HEK293 (cell line): Measurements from ENCODE around the gene FGD4.
A peak's percentile ranks its signal among the peaks of the same experiment; 100 is the strongest.
"Not testable (repeated sequence)": the region's sequence is repeated elsewhere in the genome, so short reads cannot be mapped to it uniquely, and the experiment has no call there.

Source experiments
- CTCF ChIA-PET: fragments of 350-600 bp; formaldehyde crosslinking; extraction: SDS; loops from one replicate; lab custom pipeline; 2021; ENCODE audit warnings: antibody characterized with exemption; lab: Yijun Ruan, JAX
- POLR2A ChIA-PET: fragments of 300-600 bp; formaldehyde crosslinking; extraction: SDS; loops from one replicate; lab custom pipeline; 2020; ENCODE audit warnings: antibody characterized with exemption, inconsistent platforms; lab: Yijun Ruan, JAX
- H3K27ac ChIP-seq: fragments of 200-500 bp; sonication (Bioruptor generic); 2 replicates; pipeline ENCODE4 v1.5.1; 2014; ENCODE audit warnings: low read depth, low read length, control low read depth, inconsistent platforms; ENCODE audit errors: extremely low read depth
- H3K36me3 ChIP-seq, 2 experiments: fragments of 200-500 bp in 1 of 2; sonication (Bioruptor generic) in 1 of 2; 1 replicate in 1 of 2; 2 replicates in 1 of 2; pipeline ENCODE4 v1.5.1; 2014 to 2017; ENCODE audit warnings: inconsistent platforms in 2 of 2, low read length in 2 of 2; ENCODE audit not compliant: control insufficient read depth in 2 of 2, insufficient read depth in 1 of 2
- H3K4me1 ChIP-seq: fragments of 200-500 bp; sonication (Bioruptor generic); 2 replicates; pipeline ENCODE4 v1.5.1; 2014; ENCODE audit warnings: mild to moderate bottlenecking, low read length, inconsistent platforms; ENCODE audit not compliant: control insufficient read depth, insufficient read depth
- H3K4me3 ChIP-seq: 2 replicates; pipeline ENCODE4 v1.5.1; 2011; ENCODE audit warnings: low read depth, mild to moderate bottlenecking, control low read depth, low read length, moderate library complexity
- H3K9me3 ChIP-seq: fragments of 200-500 bp; sonication (Bioruptor generic); 2 replicates; pipeline ENCODE4 v1.5.1; 2014; ENCODE audit warnings: low read depth, low read length, inconsistent platforms; ENCODE audit not compliant: control insufficient read depth, insufficient read depth
- GLIS1 ChIP-seq: fragments of 450-650 bp; formaldehyde crosslinking; IDR thresholded peaks from 2 replicates; pipeline ENCODE4 v1.5.1; 2016; ENCODE audit warnings: missing biosample characterization, missing genetic modification characterization
- HOXD13 ChIP-seq: sonication (generic); formaldehyde crosslinking; IDR thresholded peaks from 2 replicates; pipeline ENCODE4 v1.8.0; 2022; ENCODE audit warnings: missing genetic modification reagents, borderline replicate concordance
- KLF9 ChIP-seq: fragments of 450-650 bp; formaldehyde crosslinking; IDR thresholded peaks from 2 replicates; pipeline ENCODE4 v1.5.1; 2016; ENCODE audit warnings: missing biosample characterization, missing genetic modification characterization, low read depth
- REPIN1 ChIP-seq: fragments of 450-650 bp; formaldehyde crosslinking; IDR thresholded peaks from 2 replicates; pipeline ENCODE4 v1.5.1; 2017; ENCODE audit warnings: missing biosample characterization, missing genetic modification characterization, low read depth
- SCRT2 ChIP-seq: fragments of 450-650 bp; formaldehyde crosslinking; IDR thresholded peaks from 2 replicates; pipeline ENCODE4 v1.5.1; 2016; ENCODE audit warnings: missing biosample characterization, missing genetic modification characterization
- ZBTB1 ChIP-seq: fragments of 450-650 bp; formaldehyde crosslinking; IDR thresholded peaks from 2 replicates; pipeline ENCODE4 v1.5.1; 2016; ENCODE audit warnings: missing biosample characterization, missing genetic modification characterization
- ZBTB8A ChIP-seq: fragments of 450-650 bp; formaldehyde crosslinking; IDR thresholded peaks from 2 replicates; pipeline ENCODE4 v1.5.1; 2016; ENCODE audit warnings: missing biosample characterization, missing genetic modification characterization
- ZFHX2 ChIP-seq: fragments of 450-650 bp; formaldehyde crosslinking; conservative IDR thresholded peaks from 2 replicates; pipeline ENCODE4 v1.5.1; 2016; ENCODE audit warnings: missing biosample characterization, missing genetic modification characterization
- ZIC2 ChIP-seq: fragments of 450-650 bp; formaldehyde crosslinking; IDR thresholded peaks from 2 replicates; pipeline ENCODE4 v1.5.1; 2016; ENCODE audit warnings: missing biosample characterization, missing genetic modification characterization
- ZNF514 ChIP-seq: fragments of 450-650 bp; formaldehyde crosslinking; IDR thresholded peaks from 2 replicates; pipeline ENCODE4 v1.5.1; 2016; ENCODE audit warnings: missing biosample characterization, missing genetic modification characterization
- ZNF549 ChIP-seq: fragments of 450-650 bp; IDR thresholded peaks from 2 replicates; pipeline ENCODE4 v1.5.1; 2018; ENCODE audit warnings: missing biosample characterization, missing genetic modification characterization, mild to moderate bottlenecking, inconsistent platforms, moderate library complexity
- ZNF707 ChIP-seq: fragments of 450-650 bp; formaldehyde crosslinking; IDR thresholded peaks from 2 replicates; pipeline ENCODE4 v1.5.1; 2016; ENCODE audit warnings: missing biosample characterization, missing genetic modification characterization
- ZNF837 ChIP-seq: fragments of 450-650 bp; formaldehyde crosslinking; IDR thresholded peaks from 2 replicates; pipeline ENCODE4 v1.5.1; 2016; ENCODE audit warnings: missing biosample characterization, missing genetic modification characterization
- TF ChIP-seq, protein P1 (sequence below): IDR thresholded peaks from 2 replicates; pipeline ENCODE4 v1.6.1; 2011; ENCODE audit warnings: mild to moderate bottlenecking, low read depth, low read length, borderline replicate concordance
- TF ChIP-seq, protein P2 (sequence below): fragments of 450-650 bp; formaldehyde crosslinking; IDR thresholded peaks from 2 replicates; pipeline ENCODE4 v1.5.1; 2016; ENCODE audit warnings: missing biosample characterization, missing genetic modification characterization
- TF ChIP-seq, protein P3 (sequence below): fragments of 450-650 bp; formaldehyde crosslinking; IDR thresholded peaks from 2 replicates; pipeline ENCODE4 v1.5.1; 2016; ENCODE audit warnings: missing biosample characterization, missing genetic modification characterization, low read depth
- TF ChIP-seq, protein P4 (sequence below): fragments of 450-650 bp; formaldehyde crosslinking; IDR thresholded peaks from 2 replicates; pipeline ENCODE4 v1.5.1; 2016; ENCODE audit warnings: missing biosample characterization, missing genetic modification characterization
- TF ChIP-seq, protein P5 (sequence below): fragments of 450-650 bp; IDR thresholded peaks from 2 replicates; pipeline ENCODE4 v1.5.1; 2018; ENCODE audit warnings: missing biosample characterization, mild to moderate bottlenecking, missing genetic modification characterization

FGD4 gene

DNA sequence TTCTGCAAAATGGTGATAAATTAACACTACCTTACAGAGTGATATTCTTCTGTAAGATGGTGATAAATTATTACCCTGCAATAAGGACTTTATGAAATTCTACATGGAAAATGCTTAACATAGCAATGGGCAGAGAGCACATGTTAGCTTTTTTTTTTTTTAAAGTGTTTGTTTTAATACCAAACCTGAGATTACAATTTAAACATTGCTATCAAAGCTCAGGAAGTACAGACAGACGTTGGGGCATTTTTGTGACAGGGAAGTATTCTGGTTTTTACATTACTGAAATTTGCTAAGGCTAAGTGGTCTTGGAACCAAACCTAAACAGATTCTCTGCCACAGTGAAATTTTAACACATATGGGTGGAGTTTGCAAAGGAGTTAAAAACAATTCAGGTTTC lies 133.1 kb downstream of the FGD4 start:
- ChIA-PET CTCF (interaction anchor here (0.5 kb wide), 1 partner anchor 548 kb away, joined by 3 read pairs; no protein-coding TSS in a partner anchor), POLR2A (no interaction called here)
- Histone ChIP-seq H3K9me3 (no peaks in the 10 kb centered on the region), H3K4me3 (no peak overlapping the region), H3K4me1 (peaks cover 25% of the 10 kb centered on the region), H3K27ac (no peak overlapping the region), H3K36me3 (no peaks in the 10 kb centered on the region)
- TF ChIP-seq GLIS1 (tag by site-specific recombination) (no peak), ZNF707 (no peak), ZFHX2 (tag by site-specific recombination) (no peak), ZNF837 (tag by site-specific recombination) (no peak), HOXD13 (CRISPR knock-in tag) (no peak), SCRT2 (tag by site-specific recombination) (no peak), ZNF514 (tag by site-specific recombination) (no peak), KLF9 (tag by site-specific recombination) (no peak)
- TF ChIP-seq, protein P1, sequence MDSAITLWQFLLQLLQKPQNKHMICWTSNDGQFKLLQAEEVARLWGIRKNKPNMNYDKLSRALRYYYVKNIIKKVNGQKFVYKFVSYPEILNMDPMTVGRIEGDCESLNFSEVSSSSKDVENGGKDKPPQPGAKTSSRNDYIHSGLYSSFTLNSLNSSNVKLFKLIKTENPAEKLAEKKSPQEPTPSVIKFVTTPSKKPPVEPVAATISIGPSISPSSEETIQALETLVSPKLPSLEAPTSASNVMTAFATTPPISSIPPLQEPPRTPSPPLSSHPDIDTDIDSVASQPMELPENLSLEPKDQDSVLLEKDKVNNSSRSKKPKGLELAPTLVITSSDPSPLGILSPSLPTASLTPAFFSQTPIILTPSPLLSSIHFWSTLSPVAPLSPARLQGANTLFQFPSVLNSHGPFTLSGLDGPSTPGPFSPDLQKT: no peak
- TF ChIP-seq, protein P2, sequence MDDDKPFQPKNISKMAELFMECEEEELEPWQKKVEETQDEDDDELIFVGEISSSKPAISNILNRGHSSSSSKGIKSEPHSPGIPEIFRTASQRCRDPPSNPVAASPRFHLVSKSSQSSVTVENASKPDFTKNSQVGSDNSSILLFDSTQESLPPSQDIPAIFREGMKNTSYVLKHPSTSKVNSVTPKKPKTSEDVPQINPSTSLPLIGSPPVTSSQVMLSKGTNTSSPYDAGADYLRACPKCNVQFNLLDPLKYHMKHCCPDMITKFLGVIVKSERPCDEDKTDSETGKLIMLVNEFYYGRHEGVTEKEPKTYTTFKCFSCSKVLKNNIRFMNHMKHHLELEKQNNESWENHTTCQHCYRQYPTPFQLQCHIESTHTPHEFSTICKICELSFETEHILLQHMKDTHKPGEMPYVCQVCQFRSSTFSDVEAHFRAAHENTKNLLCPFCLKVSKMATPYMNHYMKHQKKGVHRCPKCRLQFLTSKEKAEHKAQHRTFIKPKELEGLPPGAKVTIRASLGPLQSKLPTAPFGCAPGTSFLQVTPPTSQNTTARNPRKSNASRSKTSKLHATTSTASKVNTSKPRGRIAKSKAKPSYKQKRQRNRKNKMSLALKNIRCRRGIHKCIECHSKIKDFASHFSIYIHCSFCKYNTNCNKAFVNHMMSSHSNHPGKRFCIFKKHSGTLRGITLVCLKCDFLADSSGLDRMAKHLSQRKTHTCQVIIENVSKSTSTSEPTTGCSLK (tag by site-specific recombination): no peak

DNA sequence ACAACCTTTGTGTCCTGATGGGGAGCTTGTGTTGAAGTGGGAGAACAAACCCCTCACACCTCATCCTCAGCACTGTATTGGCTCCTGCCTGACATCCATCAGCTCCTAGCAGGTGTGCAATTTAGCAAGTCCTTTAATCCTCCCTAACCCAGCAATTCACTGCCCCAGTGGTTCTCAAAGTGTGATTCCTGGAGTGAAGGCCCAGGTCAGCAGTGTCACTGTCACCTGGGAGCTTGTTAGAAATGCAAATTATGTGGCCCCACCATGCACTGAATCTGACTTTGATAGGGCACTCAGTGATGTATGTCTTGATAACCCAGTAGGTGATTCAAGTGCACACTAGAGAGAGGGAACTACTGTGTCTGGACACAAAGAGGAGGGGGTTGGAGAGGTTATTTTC lies 133.6 kb downstream of the FGD4 start:
- Histone ChIP-seq H3K27ac (no peak overlapping the region), H3K36me3 (no peaks in the 10 kb centered on the region), H3K4me1 (peaks cover 25% of the 10 kb centered on the region), H3K4me3 (no peak overlapping the region), H3K9me3 (no peaks in the 10 kb centered on the region)
- ChIA-PET POLR2A (no interaction called here), CTCF (no interaction called here)
- no peak for TF ChIP-seq ZBTB1 (tag by site-specific recombination)
- no peak for TF ChIP-seq REPIN1
- TF ChIP-seq ZNF549: no peak
- TF ChIP-seq ZIC2: peak; percentile 65
- TF ChIP-seq ZBTB8A (tag by site-specific recombination): no peak

DNA sequence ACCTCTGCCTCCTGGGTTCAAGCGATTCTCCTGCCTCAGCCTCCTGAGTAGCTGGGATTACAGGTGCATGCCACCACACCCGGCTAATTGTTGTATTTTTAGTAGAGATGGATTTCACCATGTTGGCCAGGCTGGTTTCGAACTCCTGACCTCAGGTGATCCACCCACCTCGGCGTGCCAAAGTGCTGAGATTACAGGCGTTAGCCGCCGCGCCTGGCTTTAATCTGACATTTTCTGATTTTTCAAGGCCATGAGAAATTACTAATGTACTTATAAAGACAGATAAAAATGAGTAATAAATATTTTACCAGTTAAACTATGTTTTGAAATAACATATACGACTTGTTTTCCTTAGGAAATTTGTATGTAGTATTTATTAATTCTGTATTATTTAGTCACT lies 134.1 kb downstream of the FGD4 start:
- not testable (repeated sequence) for H3K4me3 ChIP-seq, H3K27ac ChIP-seq, H3K36me3 ChIP-seq, H3K9me3 ChIP-seq
- peaks cover 25% of the 10 kb centered on the region for H3K4me1 ChIP-seq
- POLR2A ChIA-PET: interaction anchor here (0.6 to 1.0 kb wide), 2 partner anchors 9 to 133 kb away, joined by 3 read pairs; no protein-coding TSS in a partner anchor
- CTCF ChIA-PET: interaction anchor here (0.6 to 1.0 kb wide), 3 partner anchors 76 to 159 kb away, joined by 3 to 5 read pairs (median 3); no protein-coding TSS in a partner anchor

DNA sequence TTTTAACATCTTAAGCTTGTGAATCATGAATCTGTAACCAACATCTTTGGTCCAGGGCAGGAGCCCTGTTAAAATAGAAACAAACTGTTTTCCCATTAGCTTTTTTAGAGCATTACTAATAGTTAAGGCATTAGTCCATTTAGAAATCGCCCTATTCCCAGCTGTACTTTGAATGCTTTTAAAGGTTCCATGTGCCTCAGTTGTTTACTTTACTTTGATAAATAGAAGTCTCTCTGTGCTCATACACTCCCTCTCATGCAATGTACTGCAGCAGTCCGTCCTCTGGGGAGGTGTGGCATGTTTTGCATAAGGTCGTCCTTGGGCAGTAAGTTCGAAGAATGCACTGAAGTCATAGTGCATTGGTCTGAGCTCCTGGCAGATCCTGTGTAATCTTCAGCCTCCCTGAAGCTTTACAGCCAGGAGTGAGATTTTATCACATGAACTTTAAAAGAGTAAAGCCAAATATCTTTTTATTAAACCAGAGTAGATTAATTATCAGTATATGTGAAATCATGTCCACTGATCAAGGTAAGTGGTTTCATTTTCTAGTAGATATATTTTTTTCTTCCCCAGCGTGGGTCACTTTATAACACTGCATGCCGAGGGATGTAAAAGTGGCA lies 134.7 kb downstream of the FGD4 start:
- POLR2A ChIA-PET: interaction anchor here (0.6 to 1.0 kb wide), 2 partner anchors 9 to 134 kb away, joined by 3 read pairs; no protein-coding TSS in a partner anchor
- no peak overlapping the region for H3K4me3 ChIP-seq
- TF ChIP-seq GLIS1 (tag by site-specific recombination): peak; percentile 38; the same call in 1 of the 2 replicates
- TF ChIP-seq, protein P3, sequence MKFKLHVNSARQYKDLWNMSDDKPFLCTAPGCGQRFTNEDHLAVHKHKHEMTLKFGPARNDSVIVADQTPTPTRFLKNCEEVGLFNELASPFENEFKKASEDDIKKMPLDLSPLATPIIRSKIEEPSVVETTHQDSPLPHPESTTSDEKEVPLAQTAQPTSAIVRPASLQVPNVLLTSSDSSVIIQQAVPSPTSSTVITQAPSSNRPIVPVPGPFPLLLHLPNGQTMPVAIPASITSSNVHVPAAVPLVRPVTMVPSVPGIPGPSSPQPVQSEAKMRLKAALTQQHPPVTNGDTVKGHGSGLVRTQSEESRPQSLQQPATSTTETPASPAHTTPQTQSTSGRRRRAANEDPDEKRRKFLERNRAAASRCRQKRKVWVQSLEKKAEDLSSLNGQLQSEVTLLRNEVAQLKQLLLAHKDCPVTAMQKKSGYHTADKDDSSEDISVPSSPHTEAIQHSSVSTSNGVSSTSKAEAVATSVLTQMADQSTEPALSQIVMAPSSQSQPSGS: no peak
- TF ChIP-seq, protein P4, sequence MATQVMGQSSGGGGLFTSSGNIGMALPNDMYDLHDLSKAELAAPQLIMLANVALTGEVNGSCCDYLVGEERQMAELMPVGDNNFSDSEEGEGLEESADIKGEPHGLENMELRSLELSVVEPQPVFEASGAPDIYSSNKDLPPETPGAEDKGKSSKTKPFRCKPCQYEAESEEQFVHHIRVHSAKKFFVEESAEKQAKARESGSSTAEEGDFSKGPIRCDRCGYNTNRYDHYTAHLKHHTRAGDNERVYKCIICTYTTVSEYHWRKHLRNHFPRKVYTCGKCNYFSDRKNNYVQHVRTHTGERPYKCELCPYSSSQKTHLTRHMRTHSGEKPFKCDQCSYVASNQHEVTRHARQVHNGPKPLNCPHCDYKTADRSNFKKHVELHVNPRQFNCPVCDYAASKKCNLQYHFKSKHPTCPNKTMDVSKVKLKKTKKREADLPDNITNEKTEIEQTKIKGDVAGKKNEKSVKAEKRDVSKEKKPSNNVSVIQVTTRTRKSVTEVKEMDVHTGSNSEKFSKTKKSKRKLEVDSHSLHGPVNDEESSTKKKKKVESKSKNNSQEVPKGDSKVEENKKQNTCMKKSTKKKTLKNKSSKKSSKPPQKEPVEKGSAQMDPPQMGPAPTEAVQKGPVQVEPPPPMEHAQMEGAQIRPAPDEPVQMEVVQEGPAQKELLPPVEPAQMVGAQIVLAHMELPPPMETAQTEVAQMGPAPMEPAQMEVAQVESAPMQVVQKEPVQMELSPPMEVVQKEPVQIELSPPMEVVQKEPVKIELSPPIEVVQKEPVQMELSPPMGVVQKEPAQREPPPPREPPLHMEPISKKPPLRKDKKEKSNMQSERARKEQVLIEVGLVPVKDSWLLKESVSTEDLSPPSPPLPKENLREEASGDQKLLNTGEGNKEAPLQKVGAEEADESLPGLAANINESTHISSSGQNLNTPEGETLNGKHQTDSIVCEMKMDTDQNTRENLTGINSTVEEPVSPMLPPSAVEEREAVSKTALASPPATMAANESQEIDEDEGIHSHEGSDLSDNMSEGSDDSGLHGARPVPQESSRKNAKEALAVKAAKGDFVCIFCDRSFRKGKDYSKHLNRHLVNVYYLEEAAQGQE (tag by site-specific recombination): no peak
- TF ChIP-seq, protein P5, sequence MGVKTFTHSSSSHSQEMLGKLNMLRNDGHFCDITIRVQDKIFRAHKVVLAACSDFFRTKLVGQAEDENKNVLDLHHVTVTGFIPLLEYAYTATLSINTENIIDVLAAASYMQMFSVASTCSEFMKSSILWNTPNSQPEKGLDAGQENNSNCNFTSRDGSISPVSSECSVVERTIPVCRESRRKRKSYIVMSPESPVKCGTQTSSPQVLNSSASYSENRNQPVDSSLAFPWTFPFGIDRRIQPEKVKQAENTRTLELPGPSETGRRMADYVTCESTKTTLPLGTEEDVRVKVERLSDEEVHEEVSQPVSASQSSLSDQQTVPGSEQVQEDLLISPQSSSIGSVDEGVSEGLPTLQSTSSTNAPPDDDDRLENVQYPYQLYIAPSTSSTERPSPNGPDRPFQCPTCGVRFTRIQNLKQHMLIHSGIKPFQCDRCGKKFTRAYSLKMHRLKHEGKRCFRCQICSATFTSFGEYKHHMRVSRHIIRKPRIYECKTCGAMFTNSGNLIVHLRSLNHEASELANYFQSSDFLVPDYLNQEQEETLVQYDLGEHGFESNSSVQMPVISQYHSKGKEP (tag by site-specific recombination): peak; percentile 94

More for the DNA sequence above, 134.7 kb downstream of the FGD4 start:
- Histone ChIP-seq H3K9me3 (no peaks in the 10 kb centered on the region), H3K27ac (no peak overlapping the region), H3K4me1 (peaks cover 25% of the 10 kb centered on the region), H3K36me3 (no peaks in the 10 kb centered on the region)
- CTCF ChIA-PET: interaction anchor here (0.6 to 1.0 kb wide), 3 partner anchors 76 to 159 kb away, joined by 3 to 5 read pairs (median 3); no protein-coding TSS in a partner anchor
